SH-SY5Y (cell line): ENCODE measurements around the gene ATP2B2.

ENCODE experiments used
- GATA2 ChIP-seq: IDR thresholded peaks from 2 replicates; pipeline ENCODE4 v1.6.1; 2011; ENCODE audit warnings: mild to moderate bottlenecking, low read depth, low read length
- GATA3 ChIP-seq: IDR thresholded peaks from 2 replicates; pipeline ENCODE4 v1.6.1; 2011; ENCODE audit warnings: low read depth, mild to moderate bottlenecking, low read length, moderate library complexity

DNA sequence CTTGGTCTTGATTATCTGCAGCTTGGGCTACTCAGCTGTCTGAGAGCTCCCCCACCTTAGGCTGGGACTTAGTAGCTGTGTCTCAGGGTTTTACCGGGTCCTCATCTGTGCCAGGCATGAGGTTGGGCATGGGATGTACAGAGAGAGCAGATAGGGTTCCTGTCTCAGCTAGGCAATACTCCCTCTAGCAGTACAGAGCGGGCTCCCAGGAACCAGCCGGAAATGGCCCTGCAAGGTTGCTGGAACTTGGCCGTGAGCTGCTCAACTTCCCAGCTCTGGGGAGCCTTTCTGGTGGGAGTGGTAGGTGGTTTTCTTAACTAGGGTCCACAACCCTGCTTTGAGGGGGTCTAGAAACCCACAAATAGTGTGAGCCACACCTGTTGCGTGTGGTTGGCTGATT, 58.3 kb downstream of the ATP2B2 start:
- no peak for TF ChIP-seq GATA2
- no peak for TF ChIP-seq GATA3
